K562 (cell line): ENCODE data around the gene RUVBL2. TPM values are rescaled to one million over a fixed set of nuclear protein-coding genes. Genes with fewer than 3 reads are reported as not detected.

ENCODE experiments used
- ATAC-seq: fragments of 200-7000 bp; cut with Tn5 transposase; 3 replicates; pipeline ENCODE4 v1.9.1; 2020; ENCODE audit warnings: moderate library complexity
- BruUV-seq: library from RNA; stranded (reverse); fragments of 400-500 nt; replicated peaks from 2 replicates; lab custom pipeline; 2021; lab: Mats Ljungman, UMichigan
- CTCF ChIA-PET: fragments of 300-600 bp; formaldehyde crosslinking; extraction: SDS; loops from one replicate; lab custom pipeline; 2021; ENCODE audit warnings: low intra/inter-chr PET ratio; lab: Yijun Ruan, JAX
- POLR2A ChIA-PET: fragments of 300-600, 350-650 bp; sonication (Branson Sonifier 250); formaldehyde crosslinking; extraction: SDS; loops from one replicate; lab custom pipeline; 2021; ENCODE audit warnings: antibody characterized with exemption, inconsistent platforms; lab: Yijun Ruan, JAX
- DNase-seq, 4 experiments: peaks; one replicate each; pipeline versions ENCODE4 v3.0.0 to v3.0.0-alpha.2; 2011 to 2018; ENCODE audit warnings: low spot score in 3 of 4, mixed read lengths in 3 of 4; ENCODE audit errors: extremely low read depth in 1 of 4
- FAIRE-seq: peaks from 2 replicates; lab custom pipeline; 2011; peaks lifted over from hg19 to GRCh38; lab: Jason Lieb, UNC
- H2AFZ ChIP-seq: 2 replicates; pipeline ENCODE4 v1.6.0; 2011; ENCODE audit warnings: low read depth, low read length, control low read depth, inconsistent platforms
- H3K27ac ChIP-seq: fragments of 200-600 bp; 3 replicates; pipeline ENCODE4 v1.8.0; 2011; ENCODE audit warnings: low read depth, mild to moderate bottlenecking, control low read depth, inconsistent platforms, low read length, moderate library complexity, mixed read lengths; ENCODE audit errors: extremely low read depth
- H3K27me3 ChIP-seq, 2 experiments: fragments of 300-600 bp in 1 of 2; 2 replicates in 1 of 2; 3 replicates in 1 of 2; pipeline versions ENCODE4 v1.6.0 to v1.8.0; 2011; ENCODE audit warnings: inconsistent platforms in 2 of 2, low read length in 2 of 2, mild to moderate bottlenecking in 1 of 2, mixed read lengths in 1 of 2, moderate library complexity in 1 of 2; ENCODE audit not compliant: control insufficient read depth in 2 of 2, insufficient read depth in 2 of 2
- H3K36me3 ChIP-seq: fragments of 300-600 bp; 3 replicates; pipeline ENCODE4 v1.8.0; 2011; ENCODE audit warnings: mild to moderate bottlenecking, low read length, inconsistent platforms; ENCODE audit not compliant: control insufficient read depth, insufficient read depth
- H3K4me1 ChIP-seq, 2 experiments: fragments of 200-600 bp in 1 of 2; replicated peaks in 1 of 2; 2 replicates in 1 of 2; 3 replicates in 1 of 2; pipeline versions ENCODE4 v1.5.1 to v1.8.0; 2011; ENCODE audit warnings: inconsistent platforms in 2 of 2, low read length in 2 of 2, mild to moderate bottlenecking in 1 of 2, mixed read lengths in 1 of 2, moderate library complexity in 1 of 2; ENCODE audit not compliant: control insufficient read depth in 2 of 2, insufficient read depth in 2 of 2
- H3K4me2 ChIP-seq: 2 replicates; pipeline ENCODE4 v1.6.1; 2011; ENCODE audit warnings: low read length, control low read depth, inconsistent platforms, mixed read lengths; ENCODE audit not compliant: insufficient read depth
- H3K4me3 ChIP-seq: fragments of 200-600 bp; sonication (generic), shearing (Covaris generic); 2 replicates; pipeline ENCODE4 v1.5.1; 2016; ENCODE audit warnings: control low read depth, inconsistent platforms
- H3K79me2 ChIP-seq: fragments of 200-600 bp; 3 replicates; pipeline ENCODE4 v1.8.0; 2011; ENCODE audit warnings: low read length, inconsistent platforms; ENCODE audit not compliant: control insufficient read depth, insufficient read depth
- H3K9ac ChIP-seq, 2 experiments: 2 replicates each; pipeline versions ENCODE4 v1.6.0 to v1.6.1; 2011; ENCODE audit warnings: low read depth in 2 of 2, low read length in 2 of 2, control low read depth in 1 of 2, inconsistent platforms in 1 of 2, mild to moderate bottlenecking in 1 of 2, mixed read lengths in 1 of 2; ENCODE audit not compliant: insufficient read depth in 1 of 2
- H3K9me1 ChIP-seq: one replicate; pipeline ENCODE4 v1.6.0; 2011; ENCODE audit warnings: inconsistent platforms, mild to moderate bottlenecking, low read length, moderate library complexity; ENCODE audit not compliant: control insufficient read depth, insufficient read depth
- H3K9me3 ChIP-seq: replicated peaks from 2 replicates; pipeline ENCODE4 v1.5.1; 2011; ENCODE audit warnings: low read depth, low read length, inconsistent platforms; ENCODE audit not compliant: control insufficient read depth, insufficient read depth
- H4K20me1 ChIP-seq: replicated peaks from 2 replicates; pipeline ENCODE4 v1.6.1; 2011; ENCODE audit warnings: low read length, inconsistent platforms, mixed read lengths; ENCODE audit not compliant: control insufficient read depth, insufficient read depth
- E2F5 ChIP-seq: sonication (generic); formaldehyde crosslinking; IDR thresholded peaks from 2 replicates; pipeline ENCODE4 v1.8.0; 2022; ENCODE audit warnings: mild to moderate bottlenecking, missing genetic modification reagents
- FOXO4 ChIP-seq: fragments of 450-650 bp; formaldehyde crosslinking; IDR thresholded peaks from 2 replicates; pipeline ENCODE4 v1.4.0; 2020; ENCODE audit warnings: mild to moderate bottlenecking, moderate library complexity
- HDGF ChIP-seq: fragments of 450-650 bp; IDR thresholded peaks from 2 replicates; pipeline ENCODE4 v1.6.1; 2016
- IRF1 ChIP-seq: sonication (generic); formaldehyde crosslinking; IDR thresholded peaks from 2 replicates; pipeline ENCODE4 v1.8.0; 2022; ENCODE audit warnings: missing genetic modification reagents, mild to moderate bottlenecking, borderline replicate concordance
- MEF2D ChIP-seq: conservative IDR thresholded peaks from 2 replicates; pipeline ENCODE4 v1.6.1; 2016; ENCODE audit warnings: low read depth, missing genetic modification characterization, missing compliant biosample characterization
- RBM39 ChIP-seq: fragments of 200-400 bp; formaldehyde crosslinking; optimal IDR thresholded peaks from 2 replicates; pipeline ENCODE3; 2018; ENCODE audit warnings: low read depth, low read length
- SRSF9 ChIP-seq: fragments of 200-400 bp; formaldehyde crosslinking; IDR thresholded peaks from 2 replicates; pipeline ENCODE4 v1.6.1; 2017; ENCODE audit warnings: low read depth, low read length, borderline replicate concordance
- ZFX ChIP-seq: sonication (generic); formaldehyde crosslinking; IDR thresholded peaks from 2 replicates; pipeline ENCODE4 v1.8.0; 2022; ENCODE audit warnings: mild to moderate bottlenecking, missing genetic modification reagents, moderate library complexity
- ZNF239 ChIP-seq: fragments of 250-450 bp; sonication (Bioruptor Pico); IDR thresholded peaks from 2 replicates; pipeline ENCODE4 v1.4.0; 2020; ENCODE audit warnings: mild to moderate bottlenecking
- ZNF274 ChIP-seq: IDR thresholded peaks from 2 replicates; pipeline ENCODE4 v1.6.1; 2011; ENCODE audit warnings: low read depth, mild to moderate bottlenecking, low read length, moderate library complexity, borderline replicate concordance
- ZNF561 ChIP-seq: fragments of 450-650 bp; formaldehyde crosslinking; conservative IDR thresholded peaks from 2 replicates; pipeline ENCODE4 v1.4.0; 2020; ENCODE audit warnings: mild to moderate bottlenecking, moderate library complexity
- ZNF699 ChIP-seq: fragments of 250-450 bp; sonication (Bioruptor Pico); IDR thresholded peaks from 2 replicates; pipeline ENCODE4 v1.8.0; 2021; ENCODE audit warnings: mild to moderate bottlenecking, moderate library complexity; ENCODE audit not compliant: insufficient replicate concordance
- WGBS: fragments of 100-300 bp; shearing (Covaris generic); methylation state at CpG from one replicate; pipeline ENCODE4 v1.1.6; 2016; ENCODE audit warnings: low coverage, mixed read lengths; ENCODE audit not compliant: insufficient coverage; ENCODE audit errors: missing lambda C conversion rate; 5-methylcytosine and 5-hydroxymethylcytosine counted together
- in situ Hi-C: fragments of 300-500 bp; cut with MboI; formaldehyde crosslinking; loops from 4 replicates; pipeline ENCODE4 v1.15.0; 2018; ENCODE audit warnings: inconsistent platforms, mixed read lengths
- intact Hi-C: fragments of 100-400 bp; cut with micrococcal nuclease; formaldehyde crosslinking; loops from 2 replicates; pipeline ENCODE4 v1.14.2; 2022
- polyA plus RNA-seq, 8 experiments: library from polyadenylated mRNA; depleted of rRNA in 4 of 8; stranded (reverse) in 5 of 8; unstranded in 3 of 8; fragments of >200 nt; fragmentation: Nextera tagmentation in 2 of 8; fragmentation: Illumina TruSeq in 1 of 8; extraction: Ambion mirVana in 2 of 8; extraction: Trizol in 1 of 8; gene quantifications; 2 replicates each; pipeline versions ENCODE4 v1.2.1 to v1.2.3, GENCODE V29; 2011 to 2014; ENCODE audit warnings: inconsistent platforms in 1 of 8, missing spikeins in 1 of 8
- total RNA-seq, 7 experiments: library from RNA; depleted of rRNA in 6 of 7; stranded (reverse); fragments of >200 nt in 6 of 7; fragmentation: Illumina TruSeq in 2 of 7; extraction: Trizol in 2 of 7; gene quantifications; 2 replicates each; pipeline versions ENCODE4 v1.2.1 to v1.2.3, GENCODE V29; 2011 to 2021; ENCODE audit warnings: low replicate concordance in 1 of 7

RUVBL2 gene
- total and polyA plus RNA-seq, 9 of the 15 experiments (the other 6 are each of a cell fraction or from before 2014, with no cell fraction given): 71.4 to 453 (median 237) TPM

GRCh38 chr19:48945415-48945814, 48.3 kb upstream of the RUVBL2 start:
- H3K9me1 ChIP-seq: no peaks in the 10 kb centered on the region
- no peak for ATAC-seq
- peaks cover 10 to 21% of the 10 kb centered on the region in 2 experiments; a peak in 4 of 5 replicates for H3K4me1 ChIP-seq
- in situ Hi-C loops: no loop called here
- no peak overlapping the region for H3K4me2 ChIP-seq
- no peak overlapping the region for H3K9ac ChIP-seq
- intact Hi-C loops: no loop called here
- BruUV-seq: no TSS peak
- no peaks in the 10 kb centered on the region for H3K79me2 ChIP-seq
- CTCF ChIA-PET: no interaction called here
- H3K27me3 ChIP-seq: no peaks in the 10 kb centered on the region
- TF ChIP-seq ZFX (CRISPR knock-in tag) (no peak), E2F5 (no peak), ZNF274 (no peak), ZNF239 (CRISPR knock-in tag) (no peak), IRF1 (CRISPR knock-in tag) (no peak), FOXO4 (no peak), MEF2D (no peak), HDGF (no peak), RBM39 (no peak), ZNF561 (CRISPR knock-in tag) (no peak), SRSF9 (no peak), ZNF699 (CRISPR knock-in tag) (no peak)
- no peaks in the 10 kb centered on the region for H4K20me1 ChIP-seq
- H3K36me3 ChIP-seq: no peaks in the 10 kb centered on the region; the same call in 2 of the 3 replicates
- H3K9me3 ChIP-seq: peaks cover 11% of the 10 kb centered on the region
- no peak overlapping the region for H2AFZ ChIP-seq
- POLR2A ChIA-PET: interaction anchor here (2.8 kb wide), 1 partner anchor 9 kb away, joined by 8 read pairs; the partner anchor contains the start of gene BAX
- WGBS: 66% methylated on average over 5 of the region's 5 CpGs
- H3K4me3 ChIP-seq: no peak overlapping the region
- no peak overlapping the region for H3K27ac ChIP-seq
- DNase-seq: no peak
- no peak for FAIRE-seq
